ENCODE data around the gene SERINC5.

- TF ChIP-seq CTCF (IDR thresholded peaks at IDR 0.05) (no peak), ZFX (IDR thresholded peaks at IDR 0.05; ENCODE audit: borderline replicate concordance) (no peak)
Measured at GRCh38 chr5:80217667-80218066, 38.2 kb downstream of the SERINC5 start.
